Adrenal gland (tissue), 5 donors: ENCODE measurements around the gene TSHZ2.

Experiments used
- CTCF ChIP-seq, 6 experiments: fragments of 450-650 bp in 4 of 6; fragments of 200-600 bp in 2 of 6; sonication (generic) in 1 of 6; IDR thresholded peaks; 1 replicate in 5 of 6; 2 replicates in 1 of 6; pipeline versions ENCODE4 v1.5.1 to v1.8.0; 2016 to 2021; ENCODE audit warnings: antibody characterized with exemption in 6 of 6, mild to moderate bottlenecking in 2 of 6, moderate library complexity in 1 of 6
- POLR2A ChIP-seq, 2 donors: fragments of 450-650 bp; IDR thresholded peaks; one replicate each; pipeline ENCODE4 v1.6.1; 2017; ENCODE audit warnings: antibody characterized with exemption in 2 of 2, mild to moderate bottlenecking in 2 of 2, moderate library complexity in 1 of 2
- donor health status: DM: no; HTN: no; CAD: no.

GRCh38 chr20:53365539-53366075 is 393.4 kb downstream of the TSHZ2 start:
- TF ChIP-seq CTCF (IDR thresholded peaks at IDR 0.05) (no peak), POLR2A (IDR thresholded peaks at IDR 0.05) (no peak)
